VCaP (cell line): Measurements from ENCODE around the gene MPP4.
A peak's percentile ranks its signal among the peaks of the same experiment; 100 is the strongest.

ENCODE experiments used
- H3K27ac ChIP-seq: fragments of 450-650 bp; 2 replicates; pipeline ENCODE4 v1.5.1; 2017
- TF ChIP-seq, protein P1 (sequence below): fragments of 450-650 bp; conservative IDR thresholded peaks from 2 replicates; pipeline ENCODE4 v1.5.1; 2017; ENCODE audit warnings: mild to moderate bottlenecking, moderate library complexity

Gene MPP4

GRCh38 chr2:201656740-201657139, 41.7 kb downstream of the MPP4 start:
- TF ChIP-seq, protein P1, sequence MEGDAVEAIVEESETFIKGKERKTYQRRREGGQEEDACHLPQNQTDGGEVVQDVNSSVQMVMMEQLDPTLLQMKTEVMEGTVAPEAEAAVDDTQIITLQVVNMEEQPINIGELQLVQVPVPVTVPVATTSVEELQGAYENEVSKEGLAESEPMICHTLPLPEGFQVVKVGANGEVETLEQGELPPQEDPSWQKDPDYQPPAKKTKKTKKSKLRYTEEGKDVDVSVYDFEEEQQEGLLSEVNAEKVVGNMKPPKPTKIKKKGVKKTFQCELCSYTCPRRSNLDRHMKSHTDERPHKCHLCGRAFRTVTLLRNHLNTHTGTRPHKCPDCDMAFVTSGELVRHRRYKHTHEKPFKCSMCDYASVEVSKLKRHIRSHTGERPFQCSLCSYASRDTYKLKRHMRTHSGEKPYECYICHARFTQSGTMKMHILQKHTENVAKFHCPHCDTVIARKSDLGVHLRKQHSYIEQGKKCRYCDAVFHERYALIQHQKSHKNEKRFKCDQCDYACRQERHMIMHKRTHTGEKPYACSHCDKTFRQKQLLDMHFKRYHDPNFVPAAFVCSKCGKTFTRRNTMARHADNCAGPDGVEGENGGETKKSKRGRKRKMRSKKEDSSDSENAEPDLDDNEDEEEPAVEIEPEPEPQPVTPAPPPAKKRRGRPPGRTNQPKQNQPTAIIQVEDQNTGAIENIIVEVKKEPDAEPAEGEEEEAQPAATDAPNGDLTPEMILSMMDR, result no peak
- no peak overlapping the region for H3K27ac ChIP-seq

DNA sequence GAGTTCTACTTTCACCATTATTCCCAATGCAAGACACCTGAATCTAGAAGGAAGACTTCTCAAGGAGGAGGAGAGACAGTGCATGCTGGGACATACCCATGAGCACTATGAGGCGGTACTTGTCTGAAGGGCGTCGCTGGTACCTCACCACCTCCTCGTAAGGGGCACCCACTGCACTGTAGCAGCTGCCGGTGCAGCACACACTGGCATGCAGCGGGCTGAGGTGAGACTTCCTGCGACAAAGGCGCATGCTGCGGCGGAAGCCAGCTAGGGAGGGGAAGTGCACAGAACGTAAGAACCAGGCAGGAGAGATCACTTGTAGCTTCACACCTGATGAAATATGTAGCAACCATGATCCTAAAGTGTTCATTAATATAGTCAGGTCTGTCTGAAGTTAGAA, 42.3 kb downstream of the MPP4 start:
- TF ChIP-seq, protein P1, result no peak
- no peak overlapping the region for H3K27ac ChIP-seq

DNA sequence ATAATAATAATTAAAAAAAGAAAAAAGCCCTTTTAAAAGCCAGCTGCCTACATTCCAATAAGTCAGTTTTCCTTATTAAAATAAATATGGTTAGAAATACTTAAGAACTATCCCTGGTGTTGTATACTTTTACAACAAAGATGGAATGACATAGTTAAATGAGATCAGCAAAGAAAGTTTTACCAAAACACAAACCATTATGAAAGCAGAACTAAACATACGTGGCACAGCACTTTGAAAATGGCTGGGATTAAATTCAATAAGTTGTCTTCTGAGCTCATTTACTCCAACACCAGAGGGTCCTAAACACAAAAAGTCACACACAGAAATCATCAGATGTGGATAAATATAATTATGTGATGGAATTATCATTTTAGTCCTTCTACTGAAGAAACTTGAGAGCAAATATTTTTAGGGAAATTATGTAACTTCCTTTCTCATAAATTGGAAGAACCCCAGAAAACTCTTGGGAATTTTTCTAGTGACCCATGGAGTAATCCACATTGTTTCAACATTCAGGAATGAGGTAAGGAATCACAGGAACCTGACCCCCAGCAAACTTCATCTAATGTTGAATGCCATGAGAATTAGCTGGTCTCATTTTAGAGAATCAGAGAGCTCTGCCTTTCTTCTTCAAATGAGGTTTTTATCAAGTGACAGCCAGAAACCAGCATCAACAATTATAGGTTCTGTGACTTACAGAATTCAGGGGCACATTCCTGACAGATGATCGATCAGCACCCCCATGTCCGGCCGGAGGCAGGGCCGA, 43.6 kb downstream of the MPP4 start:
- TF ChIP-seq, protein P1, result no peak
- H3K27ac ChIP-seq, result no peak overlapping the region

DNA sequence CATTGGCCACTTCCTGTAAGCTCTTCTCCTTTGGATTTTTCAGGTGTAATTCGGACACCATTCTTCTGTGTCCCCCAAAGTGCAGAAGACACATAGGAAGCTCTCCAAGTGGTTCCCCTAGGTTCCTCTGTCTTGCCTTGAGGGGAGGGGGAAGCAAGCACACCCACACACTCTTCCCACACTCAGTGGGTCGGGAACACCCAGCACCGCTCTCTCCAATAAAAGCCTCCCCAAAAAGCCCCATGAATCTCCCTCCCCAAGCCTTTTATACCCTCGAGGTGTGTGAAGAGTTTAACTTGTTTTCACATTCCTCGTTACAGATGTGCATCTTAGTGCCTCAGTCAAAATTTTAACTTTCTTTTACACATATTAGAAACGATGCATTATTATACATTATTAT, 45.2 kb downstream of the MPP4 start:
- no peak overlapping the region for H3K27ac ChIP-seq
- TF ChIP-seq, protein P1, result no peak

- TF ChIP-seq, protein P1, result no peak
Observed at GRCh38 chr2:201649442-201649841, 49.0 kb downstream of the MPP4 start.

GRCh38 chr2:201647431-201647830, 51.0 kb downstream of the MPP4 start:
- TF ChIP-seq, protein P1, result no peak
- no peak overlapping the region for H3K27ac ChIP-seq

More at GRCh38 chr2:201649442-201649841, 49.0 kb downstream of the MPP4 start:
- H3K27ac ChIP-seq, result no peak overlapping the region

- TF ChIP-seq, protein P1, result no peak
- peak overlapping the region; percentile 85 for H3K27ac ChIP-seq
Observed at GRCh38 chr2:201644001-201644400, 54.4 kb downstream of the MPP4 start.
